Neutrophil (primary cell): ENCODE data around the gene NDRG4.

Source experiments
- H3K27ac ChIP-seq: fragments of 200-600 bp; sonication (generic); 2 replicates; pipeline ENCODE4 v1.5.1; 2016; ENCODE audit warnings: mild to moderate bottlenecking, moderate library complexity
- H3K27me3 ChIP-seq: fragments of 200-600 bp; sonication (generic); 2 replicates; pipeline ENCODE4 v1.6.0; 2016; ENCODE audit warnings: mild to moderate bottlenecking
- H3K36me3 ChIP-seq: fragments of 200-600 bp; sonication (generic); 2 replicates; pipeline ENCODE4 v1.5.1; 2017
- H3K4me1 ChIP-seq, 2 experiments: fragments of 200-600 bp in 1 of 2; sonication (generic) in 1 of 2; 1 replicate in 1 of 2; 2 replicates in 1 of 2; pipeline versions ENCODE4 v1.5.1 to v1.6.1; 2013 to 2016; ENCODE audit warnings: low read depth in 1 of 2, low read length in 1 of 2, mild to moderate bottlenecking in 1 of 2, moderate library complexity in 1 of 2; ENCODE audit not compliant: control insufficient read depth in 1 of 2, insufficient read depth in 1 of 2
- H3K4me3 ChIP-seq, 2 experiments: fragments of 200-600 bp in 1 of 2; sonication (generic) in 1 of 2; 1 replicate in 1 of 2; 2 replicates in 1 of 2; pipeline ENCODE4 v1.5.1; 2013 to 2016; ENCODE audit warnings: low read depth in 1 of 2, low read length in 1 of 2, mild to moderate bottlenecking in 1 of 2, moderate library complexity in 1 of 2
- H3K9me3 ChIP-seq: fragments of 200-600 bp; sonication (generic); 2 replicates; pipeline ENCODE4 v1.5.1; 2016
- TF ChIP-seq, protein P1 (sequence below): fragments of 200-600 bp; sonication (generic); IDR thresholded peaks from 2 replicates; pipeline ENCODE4 v1.5.1; 2016; ENCODE audit warnings: antibody characterized with exemption

Gene NDRG4

DNA sequence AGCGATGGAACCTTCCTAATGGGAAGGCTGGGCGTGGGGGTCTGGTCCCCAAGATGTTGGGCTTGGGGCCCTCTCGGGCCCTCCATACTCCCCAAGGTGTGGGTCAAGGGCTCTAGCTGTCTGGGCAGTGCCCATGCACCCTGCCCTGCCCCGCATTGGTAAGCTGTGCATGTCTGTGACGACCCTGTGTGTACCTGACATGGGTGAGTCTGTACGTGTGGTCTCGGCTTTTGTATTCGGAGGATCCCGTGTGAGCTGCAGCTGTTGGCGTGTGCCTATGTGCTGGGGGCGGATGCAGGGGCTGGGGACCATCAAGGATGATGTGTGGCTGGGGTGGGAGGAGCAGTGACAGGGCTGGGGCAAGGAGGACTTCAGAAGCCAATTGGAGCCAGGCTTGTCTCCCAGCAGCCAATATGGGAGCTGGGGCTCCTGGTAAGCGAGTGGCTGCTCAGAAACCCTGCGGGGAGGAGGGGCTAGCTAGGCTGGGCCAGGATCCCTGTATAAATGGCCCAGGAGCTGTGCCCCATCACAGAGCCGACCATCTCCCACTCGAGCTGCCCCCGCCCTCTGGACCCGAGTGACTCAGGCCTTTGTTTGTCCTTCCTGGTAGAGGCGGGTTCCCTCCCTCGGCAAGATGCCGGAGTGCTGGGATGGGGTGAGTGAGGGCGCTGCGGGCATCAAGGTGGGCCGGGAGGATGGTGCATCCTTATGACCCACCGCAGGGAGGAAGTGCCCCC lies at the start of gene NDRG4:
NDRG4 (plus strand) TSS at position 529 of the 737 bp plus-strand sequence; CDS start at position 635, 106 bp downstream.
- Histone ChIP-seq H3K36me3 (no peaks in the 10 kb centered on the region), H3K4me3 (no peak within 1 kb of the TSS), H3K27ac (no peak within 1 kb of the TSS), H3K27me3 (peaks cover 97% of the 10 kb centered on the region), H3K9me3 (no peaks in the 10 kb centered on the region), H3K4me1 (peaks cover 4 to 6% of the 10 kb centered on the region in 2 experiments)
- TF ChIP-seq, protein P1, sequence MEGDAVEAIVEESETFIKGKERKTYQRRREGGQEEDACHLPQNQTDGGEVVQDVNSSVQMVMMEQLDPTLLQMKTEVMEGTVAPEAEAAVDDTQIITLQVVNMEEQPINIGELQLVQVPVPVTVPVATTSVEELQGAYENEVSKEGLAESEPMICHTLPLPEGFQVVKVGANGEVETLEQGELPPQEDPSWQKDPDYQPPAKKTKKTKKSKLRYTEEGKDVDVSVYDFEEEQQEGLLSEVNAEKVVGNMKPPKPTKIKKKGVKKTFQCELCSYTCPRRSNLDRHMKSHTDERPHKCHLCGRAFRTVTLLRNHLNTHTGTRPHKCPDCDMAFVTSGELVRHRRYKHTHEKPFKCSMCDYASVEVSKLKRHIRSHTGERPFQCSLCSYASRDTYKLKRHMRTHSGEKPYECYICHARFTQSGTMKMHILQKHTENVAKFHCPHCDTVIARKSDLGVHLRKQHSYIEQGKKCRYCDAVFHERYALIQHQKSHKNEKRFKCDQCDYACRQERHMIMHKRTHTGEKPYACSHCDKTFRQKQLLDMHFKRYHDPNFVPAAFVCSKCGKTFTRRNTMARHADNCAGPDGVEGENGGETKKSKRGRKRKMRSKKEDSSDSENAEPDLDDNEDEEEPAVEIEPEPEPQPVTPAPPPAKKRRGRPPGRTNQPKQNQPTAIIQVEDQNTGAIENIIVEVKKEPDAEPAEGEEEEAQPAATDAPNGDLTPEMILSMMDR, result no peak

GRCh38 chr16:58450590-58450989 lies 49.4 kb upstream of the NDRG4 start:
- Histone ChIP-seq H3K36me3 (no peaks in the 10 kb centered on the region), H3K9me3 (no peaks in the 10 kb centered on the region), H3K4me3 (no peak overlapping the region), H3K4me1 (peaks cover 0 to 5% of the 10 kb centered on the region in 2 experiments), H3K27ac (no peak overlapping the region), H3K27me3 (peaks cover 96% of the 10 kb centered on the region)
- TF ChIP-seq, protein P1, result no peak

- TF ChIP-seq, protein P1, result no peak
- Histone ChIP-seq H3K27ac (no peak overlapping the region), H3K4me1 (peaks cover 0 to 5% of the 10 kb centered on the region in 2 experiments), H3K36me3 (no peaks in the 10 kb centered on the region), H3K9me3 (no peaks in the 10 kb centered on the region), H3K4me3 (no peak overlapping the region), H3K27me3 (peaks cover 96% of the 10 kb centered on the region)
Measured at GRCh38 chr16:58451265-58451689, 48.7 kb upstream of the NDRG4 start.

DNA sequence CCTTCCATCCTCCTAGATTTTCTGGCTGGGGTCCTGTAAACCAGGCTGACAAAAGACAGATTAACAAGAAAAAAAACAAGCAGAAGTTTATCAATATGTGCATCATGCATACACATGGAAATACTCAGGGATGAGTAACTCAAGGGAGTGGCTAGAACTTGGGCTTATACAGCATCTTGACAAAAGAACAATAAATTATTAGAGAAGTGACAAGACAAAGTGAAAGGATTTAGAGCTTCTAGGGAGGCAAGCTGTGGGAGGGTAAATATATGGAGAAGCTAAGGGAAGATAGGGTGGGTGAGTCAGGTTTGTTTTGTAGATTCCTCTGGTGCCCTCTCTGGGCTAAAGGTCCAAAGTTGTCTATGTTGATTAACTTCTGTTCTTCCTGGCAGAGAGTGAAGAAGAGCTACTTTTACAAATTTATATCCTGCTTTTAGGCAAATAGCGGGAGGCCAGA lies 48.0 kb upstream of the NDRG4 start:
- no peak overlapping the region for H3K4me3 ChIP-seq
- no peak overlapping the region for H3K27ac ChIP-seq
- H3K4me1 ChIP-seq, result peaks cover 0 to 5% of the 10 kb centered on the region in 2 experiments
- H3K27me3 ChIP-seq, result peaks cover 97% of the 10 kb centered on the region
- TF ChIP-seq, protein P1, result no peak
- no peaks in the 10 kb centered on the region for H3K36me3 ChIP-seq
- H3K9me3 ChIP-seq, result no peaks in the 10 kb centered on the region

DNA sequence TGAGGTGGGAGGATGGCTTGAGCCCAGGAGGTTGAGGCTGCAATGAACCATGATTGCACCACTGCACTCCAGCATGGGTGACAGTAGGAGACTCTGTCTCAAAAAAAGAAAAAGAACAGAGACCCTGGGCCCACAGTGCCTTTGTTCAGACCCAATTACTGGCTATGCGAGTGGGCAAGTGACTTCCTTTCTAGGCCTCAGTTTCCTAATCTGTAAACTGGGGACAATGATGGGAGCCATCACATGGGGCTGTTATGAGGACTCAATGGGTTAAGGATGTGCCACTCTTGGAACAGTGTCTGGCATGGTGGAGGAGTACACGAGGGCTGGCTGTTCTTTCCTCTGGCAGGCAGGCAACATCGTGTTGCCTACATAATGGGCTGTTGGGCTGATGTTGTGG lies 47.3 kb upstream of the NDRG4 start:
- Histone ChIP-seq H3K9me3 (no peaks in the 10 kb centered on the region), H3K27ac (no peak overlapping the region), H3K36me3 (no peaks in the 10 kb centered on the region), H3K4me3 (no peak overlapping the region), H3K27me3 (peaks cover 95% of the 10 kb centered on the region), H3K4me1 (peaks cover 0 to 5% of the 10 kb centered on the region in 2 experiments)
- TF ChIP-seq, protein P1, result no peak
